Panc1 (cell line): ENCODE results near the gene RICTOR.

ENCODE experiments used
- POLR2AphosphoS5 ChIP-seq: IDR thresholded peaks from 2 replicates; pipeline ENCODE4 v1.6.1; 2012; ENCODE audit warnings: mild to moderate bottlenecking, low read depth, low read length, moderate library complexity
- SIN3A ChIP-seq: IDR thresholded peaks from 2 replicates; pipeline ENCODE4 v1.6.1; 2012; ENCODE audit warnings: low read depth, mild to moderate bottlenecking, low read length, moderate library complexity, borderline replicate concordance; ENCODE audit not compliant: insufficient read depth
- TF ChIP-seq, protein P1 (sequence below): fragments of 450-650 bp; IDR thresholded peaks from 2 replicates; pipeline ENCODE4 v1.5.1; 2017; ENCODE audit warnings: mild to moderate bottlenecking
- TF ChIP-seq, protein P2 (sequence below), 2 experiments: IDR thresholded peaks; 2 replicates each; pipeline ENCODE4 v1.6.1; 2011 to 2012; ENCODE audit warnings: low read depth in 2 of 2, control low read depth in 1 of 2, low read length in 1 of 2, mild to moderate bottlenecking in 1 of 2, moderate library complexity in 1 of 2; ENCODE audit not compliant: insufficient read depth in 1 of 2

DNA sequence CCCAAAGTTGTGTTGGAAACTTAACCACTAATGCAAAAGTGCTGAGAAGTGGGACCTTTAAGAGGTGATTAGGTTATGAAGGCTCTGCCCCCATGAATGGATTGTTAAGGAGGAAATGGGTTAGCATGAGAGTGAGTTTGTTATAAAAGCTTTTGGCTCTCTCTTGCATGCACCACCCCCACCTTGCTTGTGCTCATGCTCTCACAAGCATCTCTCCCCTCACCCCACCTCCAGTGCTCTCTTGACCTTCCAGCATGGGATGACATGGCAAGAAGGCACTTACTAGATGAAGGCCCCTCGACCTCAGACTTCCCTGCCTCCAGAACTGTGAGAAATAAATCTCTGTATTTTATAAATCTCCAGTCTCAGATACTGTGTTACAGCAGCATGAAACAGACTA is 52.8 kb downstream of the RICTOR start:
- TF ChIP-seq, protein P1, sequence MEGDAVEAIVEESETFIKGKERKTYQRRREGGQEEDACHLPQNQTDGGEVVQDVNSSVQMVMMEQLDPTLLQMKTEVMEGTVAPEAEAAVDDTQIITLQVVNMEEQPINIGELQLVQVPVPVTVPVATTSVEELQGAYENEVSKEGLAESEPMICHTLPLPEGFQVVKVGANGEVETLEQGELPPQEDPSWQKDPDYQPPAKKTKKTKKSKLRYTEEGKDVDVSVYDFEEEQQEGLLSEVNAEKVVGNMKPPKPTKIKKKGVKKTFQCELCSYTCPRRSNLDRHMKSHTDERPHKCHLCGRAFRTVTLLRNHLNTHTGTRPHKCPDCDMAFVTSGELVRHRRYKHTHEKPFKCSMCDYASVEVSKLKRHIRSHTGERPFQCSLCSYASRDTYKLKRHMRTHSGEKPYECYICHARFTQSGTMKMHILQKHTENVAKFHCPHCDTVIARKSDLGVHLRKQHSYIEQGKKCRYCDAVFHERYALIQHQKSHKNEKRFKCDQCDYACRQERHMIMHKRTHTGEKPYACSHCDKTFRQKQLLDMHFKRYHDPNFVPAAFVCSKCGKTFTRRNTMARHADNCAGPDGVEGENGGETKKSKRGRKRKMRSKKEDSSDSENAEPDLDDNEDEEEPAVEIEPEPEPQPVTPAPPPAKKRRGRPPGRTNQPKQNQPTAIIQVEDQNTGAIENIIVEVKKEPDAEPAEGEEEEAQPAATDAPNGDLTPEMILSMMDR = no peak
- TF ChIP-seq POLR2AphosphoS5 (no peak), SIN3A (no peak)
- TF ChIP-seq, protein P2, sequence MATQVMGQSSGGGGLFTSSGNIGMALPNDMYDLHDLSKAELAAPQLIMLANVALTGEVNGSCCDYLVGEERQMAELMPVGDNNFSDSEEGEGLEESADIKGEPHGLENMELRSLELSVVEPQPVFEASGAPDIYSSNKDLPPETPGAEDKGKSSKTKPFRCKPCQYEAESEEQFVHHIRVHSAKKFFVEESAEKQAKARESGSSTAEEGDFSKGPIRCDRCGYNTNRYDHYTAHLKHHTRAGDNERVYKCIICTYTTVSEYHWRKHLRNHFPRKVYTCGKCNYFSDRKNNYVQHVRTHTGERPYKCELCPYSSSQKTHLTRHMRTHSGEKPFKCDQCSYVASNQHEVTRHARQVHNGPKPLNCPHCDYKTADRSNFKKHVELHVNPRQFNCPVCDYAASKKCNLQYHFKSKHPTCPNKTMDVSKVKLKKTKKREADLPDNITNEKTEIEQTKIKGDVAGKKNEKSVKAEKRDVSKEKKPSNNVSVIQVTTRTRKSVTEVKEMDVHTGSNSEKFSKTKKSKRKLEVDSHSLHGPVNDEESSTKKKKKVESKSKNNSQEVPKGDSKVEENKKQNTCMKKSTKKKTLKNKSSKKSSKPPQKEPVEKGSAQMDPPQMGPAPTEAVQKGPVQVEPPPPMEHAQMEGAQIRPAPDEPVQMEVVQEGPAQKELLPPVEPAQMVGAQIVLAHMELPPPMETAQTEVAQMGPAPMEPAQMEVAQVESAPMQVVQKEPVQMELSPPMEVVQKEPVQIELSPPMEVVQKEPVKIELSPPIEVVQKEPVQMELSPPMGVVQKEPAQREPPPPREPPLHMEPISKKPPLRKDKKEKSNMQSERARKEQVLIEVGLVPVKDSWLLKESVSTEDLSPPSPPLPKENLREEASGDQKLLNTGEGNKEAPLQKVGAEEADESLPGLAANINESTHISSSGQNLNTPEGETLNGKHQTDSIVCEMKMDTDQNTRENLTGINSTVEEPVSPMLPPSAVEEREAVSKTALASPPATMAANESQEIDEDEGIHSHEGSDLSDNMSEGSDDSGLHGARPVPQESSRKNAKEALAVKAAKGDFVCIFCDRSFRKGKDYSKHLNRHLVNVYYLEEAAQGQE (IDR thresholded peaks at IDR 0.05; ENCODE audit: insufficient read depth in 1 of 2, low read depth in 2 of 2, low read length in 1 of 2) = no peak
